GM12873 (cell line): Measurements from ENCODE around the gene TLL1.

Experiments
- TF ChIP-seq, protein P1 (sequence below): IDR thresholded peaks from 2 replicates; pipeline ENCODE4 v1.5.1; 2012; ENCODE audit warnings: low read depth, mild to moderate bottlenecking, moderate library complexity, low read length, control low read depth; ENCODE audit not compliant: insufficient read depth; ENCODE audit errors: missing control alignments

Gene TLL1

DNA sequence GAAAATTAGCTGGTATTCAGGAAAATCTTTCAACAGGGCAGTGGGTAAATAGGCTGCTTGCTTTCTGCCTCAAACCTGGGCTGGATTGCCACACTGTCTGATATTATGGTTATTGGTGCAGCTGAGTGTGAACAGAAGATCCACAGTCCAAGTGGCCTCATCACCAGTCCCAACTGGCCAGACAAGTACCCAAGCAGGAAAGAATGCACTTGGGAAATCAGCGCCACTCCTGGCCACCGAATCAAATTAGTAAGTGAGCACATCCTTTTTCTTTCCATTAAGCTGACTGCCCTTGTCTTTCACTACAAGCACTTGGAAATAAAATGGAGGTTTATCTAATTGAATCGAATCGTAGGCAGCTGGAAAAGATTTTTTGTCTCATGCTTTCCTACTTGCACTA is 204.7 kb downstream of the TLL1 start:
- TF ChIP-seq, protein P1, sequence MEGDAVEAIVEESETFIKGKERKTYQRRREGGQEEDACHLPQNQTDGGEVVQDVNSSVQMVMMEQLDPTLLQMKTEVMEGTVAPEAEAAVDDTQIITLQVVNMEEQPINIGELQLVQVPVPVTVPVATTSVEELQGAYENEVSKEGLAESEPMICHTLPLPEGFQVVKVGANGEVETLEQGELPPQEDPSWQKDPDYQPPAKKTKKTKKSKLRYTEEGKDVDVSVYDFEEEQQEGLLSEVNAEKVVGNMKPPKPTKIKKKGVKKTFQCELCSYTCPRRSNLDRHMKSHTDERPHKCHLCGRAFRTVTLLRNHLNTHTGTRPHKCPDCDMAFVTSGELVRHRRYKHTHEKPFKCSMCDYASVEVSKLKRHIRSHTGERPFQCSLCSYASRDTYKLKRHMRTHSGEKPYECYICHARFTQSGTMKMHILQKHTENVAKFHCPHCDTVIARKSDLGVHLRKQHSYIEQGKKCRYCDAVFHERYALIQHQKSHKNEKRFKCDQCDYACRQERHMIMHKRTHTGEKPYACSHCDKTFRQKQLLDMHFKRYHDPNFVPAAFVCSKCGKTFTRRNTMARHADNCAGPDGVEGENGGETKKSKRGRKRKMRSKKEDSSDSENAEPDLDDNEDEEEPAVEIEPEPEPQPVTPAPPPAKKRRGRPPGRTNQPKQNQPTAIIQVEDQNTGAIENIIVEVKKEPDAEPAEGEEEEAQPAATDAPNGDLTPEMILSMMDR: no peak

- TF ChIP-seq, protein P1: no peak
Observed at GRCh38 chr4:166078383-166078782, 205.3 kb downstream of the TLL1 start.

DNA sequence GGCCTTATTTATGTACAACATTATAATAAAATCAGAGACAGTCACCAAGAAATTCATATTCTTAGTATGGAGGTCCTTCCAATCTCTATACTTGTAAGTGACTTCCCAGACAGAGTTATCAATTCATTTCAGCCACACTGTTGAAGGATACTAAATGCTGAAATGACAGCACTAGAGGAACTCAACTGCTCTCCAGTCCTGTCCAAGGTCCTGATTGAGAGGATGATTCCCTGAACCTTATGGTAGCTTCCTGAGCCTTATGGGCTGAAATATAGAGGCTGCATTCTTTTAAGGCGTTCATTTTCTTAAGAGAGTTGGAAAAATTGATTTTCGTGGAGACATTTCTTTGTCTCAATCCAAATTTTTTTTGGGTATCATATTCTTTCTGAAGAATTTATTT is 205.9 kb downstream of the TLL1 start:
- TF ChIP-seq, protein P1: no peak

GRCh38 chr4:166087569-166087968 is 214.5 kb downstream of the TLL1 start:
- TF ChIP-seq, protein P1: no peak

- TF ChIP-seq, protein P1: no peak
Observed at GRCh38 chr4:166088576-166088975, 215.5 kb downstream of the TLL1 start.

- TF ChIP-seq, protein P1: no peak
Observed at GRCh38 chr4:166091146-166091545, 218.1 kb downstream of the TLL1 start.

DNA sequence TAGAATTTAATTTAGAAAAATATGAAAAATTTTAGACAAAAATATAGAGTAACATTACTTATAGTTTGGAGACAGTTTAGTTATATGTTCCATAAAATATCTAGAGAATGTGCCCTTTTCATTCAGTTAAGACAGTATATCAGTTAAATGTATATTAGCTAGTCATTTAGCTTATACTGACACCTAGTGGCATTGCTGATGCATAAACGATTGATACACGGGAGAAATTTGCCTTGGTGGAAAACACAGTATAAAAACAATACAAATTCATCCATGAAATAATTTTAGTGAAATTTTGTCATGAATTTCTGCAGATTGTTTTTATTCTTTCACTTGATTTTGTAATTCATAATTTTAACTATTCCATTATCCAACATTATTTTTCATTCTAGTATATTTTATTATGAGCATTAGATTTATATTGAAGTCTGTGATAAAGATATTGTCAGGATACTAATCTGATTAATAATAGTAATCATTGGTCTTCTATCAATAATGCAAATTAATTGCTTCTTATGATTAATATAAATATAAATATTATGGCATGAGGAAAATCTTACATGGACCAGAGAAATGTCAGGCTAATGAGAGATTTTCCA is 219.0 kb downstream of the TLL1 start:
- TF ChIP-seq, protein P1: peak; percentile 47

DNA sequence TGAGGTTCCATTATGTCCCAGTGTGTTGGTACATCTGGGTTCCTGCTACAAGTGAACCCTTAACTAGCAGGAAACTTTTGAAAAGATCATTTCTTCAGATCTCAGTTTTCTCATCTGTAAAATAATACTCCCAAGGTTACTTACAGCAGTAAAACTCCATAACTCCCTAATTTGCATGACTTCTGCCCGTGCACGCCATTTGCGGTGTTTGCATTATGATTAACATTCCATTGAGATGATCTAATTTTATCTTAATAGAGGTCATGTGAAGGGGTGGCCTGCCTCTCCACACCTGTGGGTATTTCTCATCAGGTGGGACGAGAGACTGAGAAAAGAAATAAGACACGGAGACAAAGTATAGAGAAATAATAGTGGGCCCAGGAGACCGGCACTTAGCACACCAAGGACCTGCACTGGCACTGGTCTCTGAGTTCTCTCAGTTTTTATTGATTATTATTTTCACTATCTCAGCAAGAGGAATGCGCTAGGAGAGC is 219.8 kb downstream of the TLL1 start:
- TF ChIP-seq, protein P1: no peak
